GM12878 (cell line): ENCODE data around the gene UBE2E2. TPM values are rescaled to one million over a fixed set of nuclear protein-coding genes. Genes with fewer than 3 reads are reported as not detected.

ENCODE experiments used
- ATAC-seq: fragments of 200-7000 bp; cut with Tn5 transposase; 3 replicates; pipeline ENCODE4 v1.9.1; 2020; ENCODE audit warnings: mild to moderate bottlenecking, moderate library complexity
- BruUV-seq: library from RNA; stranded (reverse); fragments of 400-500 nt; replicated peaks from 2 replicates; lab custom pipeline; 2021; lab: Mats Ljungman, UMichigan
- CTCF ChIA-PET: fragments of 300-600 bp; sonication (Branson Sonifier 250); formaldehyde crosslinking; extraction: SDS; loops from one replicate; lab custom pipeline; 2021; ENCODE audit warnings: inconsistent platforms; lab: Yijun Ruan, JAX
- POLR2A ChIA-PET: fragments of 350-600 bp; formaldehyde crosslinking; extraction: SDS; loops from one replicate; lab custom pipeline; 2021; ENCODE audit warnings: inconsistent platforms; lab: Charles Lee
- RAD21 ChIA-PET: fragments of 300-600 bp; sonication (Branson Sonifier 250); formaldehyde crosslinking; loops from one replicate; lab custom pipeline; 2023; ENCODE audit warnings: antibody characterized with exemption; ENCODE audit not compliant: unreplicated experiment; lab: Charles Lee
- SMC1A ChIA-PET: fragments of 300-600 bp; sonication (Branson Sonifier 250); formaldehyde crosslinking; loops from one replicate; lab custom pipeline; 2023; ENCODE audit not compliant: unreplicated experiment, uncharacterized antibody; lab: Charles Lee
- DNase-seq: peaks from one replicate; pipeline ENCODE4 v3.0.0-alpha.2; 2011; ENCODE audit warnings: low read depth, low spot score
- FAIRE-seq: peaks from 3 replicates; lab custom pipeline; 2011; peaks lifted over from hg19 to GRCh38; lab: Jason Lieb, UNC
- H2AFZ ChIP-seq: 2 replicates; pipeline ENCODE4 v1.6.0; 2011; ENCODE audit warnings: low read depth, low read length, control low read depth; ENCODE audit not compliant: control insufficient read depth
- H3K27ac ChIP-seq: 2 replicates; pipeline ENCODE4 v1.5.1; 2011; ENCODE audit warnings: control low read depth; ENCODE audit not compliant: control insufficient read depth, insufficient read depth
- H3K27me3 ChIP-seq, 2 experiments: replicated peaks in 1 of 2; 2 replicates each; pipeline versions ENCODE4 v1.6.0 to v1.6.1; 2011; ENCODE audit warnings: low read length in 1 of 2; ENCODE audit not compliant: control insufficient read depth in 2 of 2, insufficient read depth in 2 of 2
- H3K36me3 ChIP-seq, 2 experiments: 2 replicates each; pipeline ENCODE4 v1.5.1; 2011; ENCODE audit warnings: low read length in 1 of 2; ENCODE audit not compliant: control insufficient read depth in 2 of 2, insufficient read depth in 2 of 2
- H3K4me1 ChIP-seq: 2 replicates; pipeline ENCODE4 v1.6.1; 2011; ENCODE audit warnings: mild to moderate bottlenecking, low read length, moderate library complexity, mixed read lengths; ENCODE audit not compliant: control insufficient read depth, insufficient read depth
- H3K4me2 ChIP-seq: 2 replicates; pipeline ENCODE4 v1.6.0; 2011; ENCODE audit warnings: control low read depth; ENCODE audit not compliant: control insufficient read depth, insufficient read depth
- H3K4me3 ChIP-seq: fragments of 200-600 bp; sonication (generic); 2 replicates; pipeline ENCODE4 v1.5.1; 2016
- H3K79me2 ChIP-seq: 2 replicates; pipeline ENCODE4 v1.6.0; 2011; ENCODE audit warnings: low read length; ENCODE audit not compliant: control insufficient read depth, insufficient read depth
- H3K9ac ChIP-seq: 2 replicates; pipeline ENCODE4 v1.8.0; 2011; ENCODE audit warnings: low read length, control low read depth, mixed read lengths; ENCODE audit not compliant: control insufficient read depth, insufficient read depth
- H3K9me3 ChIP-seq: replicated peaks from 3 replicates; pipeline ENCODE4 v1.5.1; 2011; ENCODE audit warnings: mild to moderate bottlenecking, low read length; ENCODE audit not compliant: control insufficient read depth, insufficient read depth
- H4K20me1 ChIP-seq: 2 replicates; pipeline ENCODE4 v1.6.0; 2011; ENCODE audit not compliant: control insufficient read depth, insufficient read depth
- BCL11A ChIP-seq: IDR thresholded peaks from 2 replicates; pipeline ENCODE4 v1.6.1; 2011; ENCODE audit warnings: low read depth, low read length
- BCL3 ChIP-seq: IDR thresholded peaks from 2 replicates; pipeline ENCODE4 v1.6.1; 2011; ENCODE audit warnings: borderline replicate concordance, low read depth, mild to moderate bottlenecking, moderate library complexity, low read length; ENCODE audit not compliant: insufficient read depth, poor library complexity, severe bottlenecking
- CHD1 ChIP-seq: IDR thresholded peaks from 2 replicates; pipeline ENCODE4 v1.6.1; 2012; ENCODE audit warnings: low read depth, low read length, improper control_type of control experiment
- CREB1 ChIP-seq: IDR thresholded peaks from 2 replicates; pipeline ENCODE4 v1.6.1; 2012; ENCODE audit warnings: low read depth, mild to moderate bottlenecking, inconsistent platforms
- CREM ChIP-seq: IDR thresholded peaks from 2 replicates; pipeline ENCODE4 v1.6.1; 2014; ENCODE audit warnings: antibody characterized with exemption, low read depth
- EED ChIP-seq: sonication (generic); IDR thresholded peaks from 2 replicates; pipeline ENCODE4 v1.6.1; 2016; ENCODE audit warnings: antibody characterized with exemption, low read depth
- EP300 ChIP-seq, 2 experiments: fragments of 150-350 bp in 1 of 2; IDR thresholded peaks; 2 replicates each; pipeline ENCODE4 v1.6.1; 2011 to 2012; ENCODE audit warnings: low read depth in 2 of 2, low read length in 2 of 2, borderline replicate concordance in 1 of 2, improper control_type of control experiment in 1 of 2, inconsistent platforms in 1 of 2; ENCODE audit not compliant: control insufficient read depth in 1 of 2
- FOXM1 ChIP-seq: IDR thresholded peaks from 2 replicates; pipeline ENCODE4 v1.6.1; 2012; ENCODE audit warnings: low read depth, mild to moderate bottlenecking, inconsistent platforms, low read length, moderate library complexity
- IKZF1 ChIP-seq: fragments of 450-650 bp; conservative IDR thresholded peaks from 2 replicates; pipeline ENCODE4 v1.6.1; 2017; ENCODE audit warnings: antibody characterized with exemption, mild to moderate bottlenecking
- JUNB ChIP-seq: IDR thresholded peaks from 2 replicates; pipeline ENCODE4 v1.6.1; 2016; ENCODE audit warnings: antibody characterized with exemption, mild to moderate bottlenecking
- KAT2A ChIP-seq: conservative IDR thresholded peaks from 2 replicates; pipeline ENCODE4 v1.6.1; 2011; ENCODE audit warnings: low read depth, low read length; ENCODE audit not compliant: control insufficient read depth
- MEF2A ChIP-seq: IDR thresholded peaks from 2 replicates; pipeline ENCODE4 v1.6.1; 2011; ENCODE audit warnings: low read depth, mild to moderate bottlenecking, low read length, moderate library complexity; ENCODE audit not compliant: insufficient read depth
- MEF2B ChIP-seq: fragments of 450-650 bp; IDR thresholded peaks from 2 replicates; pipeline ENCODE4 v1.6.1; 2018; ENCODE audit warnings: mild to moderate bottlenecking, moderate library complexity; ENCODE audit not compliant: partially characterized antibody, poor library complexity, severe bottlenecking
- MLLT1 ChIP-seq: fragments of 450-650 bp; IDR thresholded peaks from 2 replicates; pipeline ENCODE4 v1.6.1; 2016; ENCODE audit warnings: mild to moderate bottlenecking
- NFYB ChIP-seq: IDR thresholded peaks from 2 replicates; pipeline ENCODE4 v1.6.1; 2011; ENCODE audit warnings: low read depth, mild to moderate bottlenecking, low read length, improper control_type of control experiment, moderate library complexity; ENCODE audit not compliant: insufficient read depth
- POLR2AphosphoS2 ChIP-seq: IDR thresholded peaks from 2 replicates; pipeline ENCODE4 v1.6.1; 2011; ENCODE audit warnings: low read depth, mild to moderate bottlenecking, low read length, improper control_type of control experiment, moderate library complexity
- SMARCA5 ChIP-seq: fragments of 450-650 bp; IDR thresholded peaks from 2 replicates; pipeline ENCODE4 v1.6.1; 2017; ENCODE audit warnings: mild to moderate bottlenecking
- SMC3 ChIP-seq: IDR thresholded peaks from 2 replicates; pipeline ENCODE4 v1.6.1; 2011; ENCODE audit warnings: low read length, improper control_type of control experiment, borderline replicate concordance
- SREBF1 ChIP-seq: IDR thresholded peaks from 2 replicates; pipeline ENCODE4 v1.6.1; 2012; ENCODE audit warnings: mild to moderate bottlenecking, low read length
- SREBF2 ChIP-seq: IDR thresholded peaks from 2 replicates; pipeline ENCODE4 v1.6.1; 2012; ENCODE audit warnings: mild to moderate bottlenecking, low read length
- SUPT20H ChIP-seq: IDR thresholded peaks from 2 replicates; pipeline ENCODE4 v1.6.1; 2011; ENCODE audit warnings: low read depth, mild to moderate bottlenecking, low read length, moderate library complexity, borderline replicate concordance; ENCODE audit not compliant: control insufficient read depth
- TCF12 ChIP-seq: IDR thresholded peaks from 2 replicates; pipeline ENCODE4 v1.6.1; 2011; ENCODE audit warnings: low read depth, mild to moderate bottlenecking, low read length
- WGBS: methylation state at CpG from one replicate; pipeline ENCODE4 v1.1.6; 2016; ENCODE audit warnings: low lambda C conversion rate; ENCODE audit not compliant: insufficient replicate concordance, insufficient coverage; ENCODE audit errors: missing lambda C conversion rate; 5-methylcytosine and 5-hydroxymethylcytosine counted together
- in situ Hi-C: fragments of 300-500 bp; cut with MboI; formaldehyde crosslinking; loops from 9 replicates; pipeline ENCODE4 v1.14.3; 2018; ENCODE audit warnings: mixed read lengths
- intact Hi-C: fragments of 100-400 bp; cut with micrococcal nuclease; formaldehyde crosslinking; loops from one replicate; pipeline ENCODE4 v1.14.2; 2022; ENCODE audit not compliant: unreplicated experiment
- polyA plus RNA-seq, 11 experiments: library from polyadenylated mRNA; depleted of rRNA in 4 of 11; unstranded in 6 of 11; stranded (reverse) in 5 of 11; fragments of >200 nt; fragmentation: Nextera tagmentation in 4 of 11; fragmentation: Illumina TruSeq in 1 of 11; extraction: Ambion mirVana in 4 of 11; extraction: Trizol in 1 of 11; gene quantifications; 1 replicate in 1 of 11; 2 replicates in 10 of 11; pipeline versions ENCODE4 v1.2.1 to v1.2.3, GENCODE V29; 2011 to 2016; ENCODE audit warnings: inconsistent platforms in 2 of 11, missing spikeins in 2 of 11, low read depth in 1 of 11
- total RNA-seq, 4 experiments: library from RNA; depleted of rRNA in 3 of 4; stranded (reverse); fragments of >200 nt in 3 of 4; fragmentation: Illumina TruSeq in 1 of 4; extraction: Trizol in 1 of 4; gene quantifications; 2 replicates each; pipeline versions ENCODE4 v1.2.1 to v1.2.3, GENCODE V29; 2013 to 2021

The UBE2E2 gene
- total and polyA plus RNA-seq, 10 of the 15 experiments (the other 5 are each of a cell fraction or from before 2014, with no cell fraction given), result 8.7 to 71.0 (median 36.4) TPM

GRCh38 chr3:23159929-23160328 lies 43.2 kb upstream of the UBE2E2 start:
- BruUV-seq, result no TSS peak
- no peak overlapping the region for H3K4me3 ChIP-seq
- peaks cover 37% of the 10 kb centered on the region for H3K4me1 ChIP-seq
- intact Hi-C loops (loop anchor here (2.0 to 5.0 kb wide), 3 partner anchors 43 to 601 kb away; partner anchors contain the start of gene UBE2E2), in situ Hi-C loops (no loop called here)
- H3K9me3 ChIP-seq, result no peaks in the 10 kb centered on the region
- ATAC-seq (no peak), FAIRE-seq (no peak), DNase-seq (no peak)
- ChIA-PET CTCF (interaction anchor here (0.6 kb wide), 1 partner anchor 96 kb away, joined by 3 read pairs; no protein-coding TSS in a partner anchor), RAD21 (no interaction called here), POLR2A (no interaction called here), SMC1A (interaction anchor here (0.6 to 1.4 kb wide), 3 partner anchors 30 to 362 kb away, joined by 3 to 5 read pairs (median 3); no protein-coding TSS in a partner anchor)
- H3K27me3 ChIP-seq, result no peaks in the 10 kb centered on the region
- H3K27ac ChIP-seq, result 0 out of 2 replicates have a peak overlapping the region, but pooled peaks have one; percentile 10
- no peak overlapping the region for H3K4me2 ChIP-seq
- no peaks in the 10 kb centered on the region for H3K79me2 ChIP-seq
- H4K20me1 ChIP-seq, result no peaks in the 10 kb centered on the region
- H3K36me3 ChIP-seq, result no peaks in the 10 kb centered on the region
- H2AFZ ChIP-seq, result no peak overlapping the region
- WGBS, result 0% methylated on average over 2 of the region's 2 CpGs
- no peak overlapping the region for H3K9ac ChIP-seq
- TF ChIP-seq SREBF2, result no peak
- TF ChIP-seq MEF2A, result peak; percentile 88
- no peak for TF ChIP-seq SMARCA5
- TF ChIP-seq JUNB, result peak; percentile 77
- no peak for TF ChIP-seq KAT2A
- peak; percentile 78 for TF ChIP-seq EED
- TF ChIP-seq SUPT20H, result no peak
- peak; percentile 59 for TF ChIP-seq IKZF1
- TF ChIP-seq MEF2B, result peak; percentile 54
- TF ChIP-seq CREM, result peak; percentile 59; the same call in 1 of the 2 replicates
- no peak for TF ChIP-seq SREBF1
- no peak for TF ChIP-seq BCL3
- no peak for TF ChIP-seq TCF12
- TF ChIP-seq CHD1, result no peak
- no peak for TF ChIP-seq NFYB
- TF ChIP-seq SMC3, result no peak
- TF ChIP-seq BCL11A, result peak; percentile 31; the same call in 1 of the 2 replicates
- TF ChIP-seq EP300 (IDR thresholded peaks at IDR 0.05; ENCODE audit: borderline replicate concordance in 1 of 2, control insufficient read depth in 1 of 2, low read depth in 2 of 2, low read length in 2 of 2), result peak in 1 of 2 experiments; percentile 36; a peak in 1 of 4 replicates
- no peak for TF ChIP-seq POLR2AphosphoS2
- TF ChIP-seq FOXM1, result peak; percentile 61; the same call in 1 of the 2 replicates
- 0 out of 2 replicates have a peak, but pooled peaks have one; percentile 42 for TF ChIP-seq CREB1
- TF ChIP-seq MLLT1, result no peak
